Caco-2 (cell line): Measurements from ENCODE around the gene UCN2. TPM values are rescaled to one million over a fixed set of nuclear protein-coding genes. Genes with fewer than 3 reads are reported as not detected.

ENCODE experiments used
- BruUV-seq: library from RNA; stranded (reverse); fragments of 400-500 nt; replicated peaks from 2 replicates; lab custom pipeline; 2021; lab: Mats Ljungman, UMichigan
- CTCF ChIA-PET: fragments of 300-600 bp; sonication (Branson Sonifier 250); formaldehyde crosslinking; loops from one replicate; lab custom pipeline; 2022; ENCODE audit warnings: antibody characterized with exemption; lab: Charles Lee
- POLR2A ChIA-PET: fragments of 300-600 bp; sonication (Branson Sonifier 250); formaldehyde crosslinking; loops from one replicate; lab custom pipeline; 2022; ENCODE audit warnings: antibody characterized with exemption; lab: Charles Lee
- DNase-seq, 2 experiments: peaks; one replicate each; pipeline versions ENCODE4 v3.0.0 to v3.0.0-alpha.2; 2020 to 2022
- H3K27me3 ChIP-seq: replicated peaks from 2 replicates; pipeline ENCODE4 v1.6.0; 2011; ENCODE audit warnings: low read length; ENCODE audit not compliant: control insufficient read depth, insufficient read depth
- H3K36me3 ChIP-seq: 2 replicates; pipeline ENCODE4 v1.5.1; 2011; ENCODE audit warnings: low read length; ENCODE audit not compliant: control insufficient read depth, insufficient read depth
- H3K4me1 ChIP-seq: fragments of 250-450 bp; sonication (Bioruptor Pico); 2 replicates; pipeline ENCODE4 v1.5.1; 2020; ENCODE audit warnings: mild to moderate bottlenecking
- H3K4me3 ChIP-seq: 2 replicates; pipeline ENCODE4 v1.5.1; 2011; ENCODE audit warnings: low read depth, mild to moderate bottlenecking, control low read depth, low read length
- H3K9me3 ChIP-seq: fragments of 250-450 bp; sonication (Bioruptor Pico); 2 replicates; pipeline ENCODE4 v1.5.1; 2020; ENCODE audit warnings: mild to moderate bottlenecking, moderate library complexity
- H3K27ac Mint-ChIP-seq: one replicate; pipeline ENCODE4 v1.8.0; 2022; ENCODE audit warnings: mixed read lengths; ENCODE audit not compliant: unreplicated experiment
- H3K27me3 Mint-ChIP-seq: one replicate; pipeline ENCODE4 v1.8.0; 2022; ENCODE audit warnings: mixed read lengths; ENCODE audit not compliant: insufficient read depth, unreplicated experiment
- H3K36me3 Mint-ChIP-seq: one replicate; pipeline ENCODE4 v1.8.0; 2022; ENCODE audit warnings: mild to moderate bottlenecking, mixed read lengths; ENCODE audit not compliant: insufficient read depth, unreplicated experiment
- H3K4me1 Mint-ChIP-seq: one replicate; pipeline ENCODE4 v1.8.0; 2022; ENCODE audit warnings: low read depth, mixed read lengths; ENCODE audit not compliant: unreplicated experiment
- H3K4me3 Mint-ChIP-seq: one replicate; pipeline ENCODE4 v1.8.0; 2022; ENCODE audit warnings: mild to moderate bottlenecking, moderate library complexity, mixed read lengths; ENCODE audit not compliant: unreplicated experiment
- H3K9me3 Mint-ChIP-seq: one replicate; pipeline ENCODE4 v1.8.0; 2022; ENCODE audit warnings: mixed read lengths; ENCODE audit not compliant: unreplicated experiment
- CTCF ChIP-seq, 2 experiments: fragments of 200-600 bp in 1 of 2; IDR thresholded peaks; 1 replicate in 1 of 2; 2 replicates in 1 of 2; pipeline versions ENCODE4 v1.5.1 to v1.8.0; 2011 to 2022; ENCODE audit warnings: antibody characterized with exemption in 1 of 2, control low read depth in 1 of 2, inconsistent platforms in 1 of 2, low read depth in 1 of 2, low read length in 1 of 2, mild to moderate bottlenecking in 1 of 2, moderate library complexity in 1 of 2; ENCODE audit not compliant: insufficient read depth in 1 of 2, severe bottlenecking in 1 of 2, unreplicated experiment in 1 of 2
- intact Hi-C: fragments of 100-400 bp; cut with micrococcal nuclease; formaldehyde crosslinking; loops from one replicate; pipeline ENCODE4 v1.10.0; 2022; ENCODE audit not compliant: unreplicated experiment
- total RNA-seq: library from RNA; stranded (reverse); gene quantifications from 2 replicates; pipeline ENCODE4 v1.2.3, GENCODE V29; 2022

UCN2 gene
- total RNA-seq, 1 experiment from 2014 or later: 0.54 TPM

- ChIA-PET POLR2A (no interaction called here), CTCF (interaction anchor here (1.0 kb wide), 1 partner anchor 43 kb away, joined by 4 read pairs; no protein-coding TSS in a partner anchor)
- H3K4me3 Mint-ChIP-seq: no peak overlapping the region
- no peak for DNase-seq
- no peak overlapping the region for H3K27ac Mint-ChIP-seq
- Histone ChIP-seq H3K4me1 (peaks cover 8% of the 10 kb centered on the region; the same call in 1 of the 2 replicates), H3K36me3 (no peaks in the 10 kb centered on the region), H3K27me3 (no peaks in the 10 kb centered on the region), H3K9me3 (no peaks in the 10 kb centered on the region), H3K4me3 (no peak overlapping the region)
- no peaks in the 10 kb centered on the region for H3K9me3 Mint-ChIP-seq
- TF ChIP-seq CTCF (IDR thresholded peaks at IDR 0.05; ENCODE audit: insufficient read depth in 1 of 2, low read depth in 1 of 2, low read length in 1 of 2, severe bottlenecking in 1 of 2, unreplicated experiment in 1 of 2): no peak
- H3K27me3 Mint-ChIP-seq: no peaks in the 10 kb centered on the region
- intact Hi-C loops: no loop called here
- BruUV-seq: no TSS peak
- peaks cover 15% of the 10 kb centered on the region for H3K4me1 Mint-ChIP-seq
- peaks cover 6% of the 10 kb centered on the region for H3K36me3 Mint-ChIP-seq
These were observed 27.9 kb upstream of the UCN2 start for GRCh38 chr3:48591436-48591835.

- Histone ChIP-seq H3K27me3 (no peaks in the 10 kb centered on the region), H3K4me1 (no peaks in the 10 kb centered on the region), H3K4me3 (no peak overlapping the region), H3K36me3 (no peaks in the 10 kb centered on the region), H3K9me3 (no peaks in the 10 kb centered on the region)
- ChIA-PET POLR2A (no interaction called here), CTCF (no interaction called here)
- Mint-ChIP-seq H3K36me3 (no peaks in the 10 kb centered on the region), H3K4me3 (no peak overlapping the region), H3K4me1 (peaks cover 8% of the 10 kb centered on the region), H3K27ac (no peak overlapping the region), H3K27me3 (no peaks in the 10 kb centered on the region), H3K9me3 (no peaks in the 10 kb centered on the region)
- intact Hi-C loops: no loop called here
- no peak for DNase-seq
- no TSS peak for BruUV-seq
- TF ChIP-seq CTCF (IDR thresholded peaks at IDR 0.05; ENCODE audit: insufficient read depth in 1 of 2, low read depth in 1 of 2, low read length in 1 of 2, severe bottlenecking in 1 of 2, unreplicated experiment in 1 of 2): no peak
These were observed 24.6 kb upstream of the UCN2 start for GRCh38 chr3:48588230-48588629.

GRCh38 chr3:48587686-48588085 lies 24.1 kb upstream of the UCN2 start:
- no peaks in the 10 kb centered on the region for H3K4me1 ChIP-seq
- no TSS peak for BruUV-seq
- H3K9me3 Mint-ChIP-seq: no peaks in the 10 kb centered on the region
- CTCF ChIA-PET: no interaction called here
- H3K36me3 ChIP-seq: no peaks in the 10 kb centered on the region
- no peaks in the 10 kb centered on the region for H3K36me3 Mint-ChIP-seq
- H3K4me1 Mint-ChIP-seq: peaks cover 8% of the 10 kb centered on the region
- no peak overlapping the region for H3K4me3 Mint-ChIP-seq
- intact Hi-C loops: no loop called here
- H3K9me3 ChIP-seq: no peaks in the 10 kb centered on the region
- H3K27me3 Mint-ChIP-seq: no peaks in the 10 kb centered on the region
- no peak for TF ChIP-seq CTCF (IDR thresholded peaks at IDR 0.05; ENCODE audit: insufficient read depth in 1 of 2, low read depth in 1 of 2, low read length in 1 of 2, severe bottlenecking in 1 of 2, unreplicated experiment in 1 of 2)
- H3K27ac Mint-ChIP-seq: no peak overlapping the region
- H3K4me3 ChIP-seq: no peak overlapping the region
- no peak for DNase-seq
- POLR2A ChIA-PET: no interaction called here
- H3K27me3 ChIP-seq: no peaks in the 10 kb centered on the region
